ENCODE measurements around the gene ATF3.
A peak's percentile ranks its signal among the peaks of the same experiment; 100 is the strongest.

ATF3 gene, protein sequence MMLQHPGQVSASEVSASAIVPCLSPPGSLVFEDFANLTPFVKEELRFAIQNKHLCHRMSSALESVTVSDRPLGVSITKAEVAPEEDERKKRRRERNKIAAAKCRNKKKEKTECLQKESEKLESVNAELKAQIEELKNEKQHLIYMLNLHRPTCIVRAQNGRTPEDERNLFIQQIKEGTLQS

DNA sequence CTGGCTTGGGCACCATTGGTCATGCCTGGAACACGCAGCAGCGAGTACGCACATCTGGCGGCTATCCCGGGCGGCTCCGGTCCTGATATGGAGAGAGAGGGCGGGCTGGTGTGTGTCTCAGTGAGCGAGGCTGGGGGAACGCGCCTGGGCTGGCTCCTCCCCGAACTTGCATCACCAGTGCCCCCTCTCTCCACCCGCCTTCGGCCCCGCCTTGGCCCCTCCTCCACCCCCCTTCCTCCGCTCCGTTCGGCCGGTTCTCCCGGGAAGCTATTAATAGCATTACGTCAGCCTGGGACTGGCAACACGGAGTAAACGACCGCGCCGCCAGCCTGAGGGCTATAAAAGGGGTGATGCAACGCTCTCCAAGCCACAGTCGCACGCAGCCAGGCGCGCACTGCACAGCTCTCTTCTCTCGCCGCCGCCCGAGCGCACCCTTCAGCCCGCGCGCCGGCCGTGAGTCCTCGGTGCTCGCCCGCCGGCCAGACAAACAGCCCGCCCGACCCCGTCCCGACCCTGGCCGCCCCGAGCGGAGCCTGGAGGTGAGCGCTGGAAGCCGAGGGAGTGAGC, at the start of gene ATF3:
TSS of gene ATF3 (plus strand) at position 370 of the 567 bp plus-strand sequence. CDS start 6,261 bp downstream, outside the sequence.
- DNase-seq (ENCODE audit: insufficient read length, low spot score) (peak; percentile 79), FAIRE-seq (peak; percentile 94)

DNA sequence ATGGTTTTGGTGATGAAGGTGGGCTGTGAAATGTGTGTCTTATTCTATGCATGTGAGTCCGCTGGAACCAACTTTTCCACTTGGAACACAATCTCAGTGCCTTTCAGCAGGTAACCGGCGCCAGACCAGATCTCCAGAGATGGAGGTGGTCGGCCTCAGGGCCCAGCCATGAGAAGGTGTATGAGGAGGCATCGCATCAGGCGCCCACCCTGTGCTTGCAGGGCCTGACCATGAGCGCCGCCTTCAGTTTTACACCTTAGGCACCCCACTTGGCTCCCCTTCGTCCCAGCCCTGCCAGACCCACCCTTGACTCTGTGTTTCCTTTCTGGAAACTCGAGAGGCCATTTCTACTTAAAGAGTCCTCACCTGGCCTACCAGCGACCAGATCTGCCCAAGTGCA, 48.6 kb upstream of the ATF3 start:
- DNase-seq (ENCODE audit: insufficient read length, low spot score) (no peak), FAIRE-seq (no peak)

DNA sequence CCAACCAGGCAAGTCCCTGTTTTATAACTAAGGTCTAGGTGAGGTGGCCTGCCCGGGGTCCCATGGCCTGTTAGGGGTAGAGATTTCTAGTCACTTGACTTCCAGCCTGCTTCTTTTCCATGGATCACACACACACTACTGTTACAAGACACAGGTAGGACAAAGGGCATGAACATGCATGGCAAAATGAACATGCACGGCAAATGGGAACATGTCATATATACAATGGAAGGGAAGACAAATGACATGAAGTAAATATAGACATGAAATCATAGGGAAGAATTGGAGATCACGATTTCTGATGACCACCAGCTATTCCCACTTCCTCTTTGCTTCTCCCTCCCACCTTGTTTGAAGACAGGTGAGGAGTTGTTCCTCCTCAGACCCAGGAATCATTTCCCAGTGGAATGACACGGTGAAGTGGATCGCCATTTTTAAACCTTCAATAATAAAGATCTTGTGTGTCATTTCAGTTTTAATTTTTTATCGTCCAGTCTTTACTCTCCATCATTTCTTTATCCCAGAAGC, 47.6 kb upstream of the ATF3 start:
- FAIRE-seq (no peak), DNase-seq (ENCODE audit: insufficient read length, low spot score) (no peak)

DNA sequence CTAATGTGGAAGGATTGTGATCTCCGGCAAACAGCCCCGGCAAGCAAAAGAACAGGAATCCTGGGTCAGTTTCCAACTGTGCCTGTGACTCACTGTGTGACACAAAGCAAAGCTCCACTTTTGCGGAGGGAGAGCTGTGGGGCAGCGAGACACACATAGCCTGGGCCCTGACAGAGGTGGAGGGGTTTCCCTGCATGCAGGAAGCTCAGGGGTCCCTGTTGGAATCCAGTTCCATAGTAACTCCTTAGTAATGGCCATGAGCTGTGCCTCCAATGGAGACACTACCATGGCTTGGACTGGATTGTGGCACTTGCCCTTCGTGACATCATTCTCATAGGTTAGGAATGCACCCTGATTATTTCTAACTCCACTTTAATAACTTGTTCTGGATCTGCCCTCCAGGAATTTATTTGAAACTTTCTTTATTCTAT, 47.0 kb upstream of the ATF3 start:
- FAIRE-seq (no peak), DNase-seq (ENCODE audit: insufficient read length, low spot score) (no peak)

DNA sequence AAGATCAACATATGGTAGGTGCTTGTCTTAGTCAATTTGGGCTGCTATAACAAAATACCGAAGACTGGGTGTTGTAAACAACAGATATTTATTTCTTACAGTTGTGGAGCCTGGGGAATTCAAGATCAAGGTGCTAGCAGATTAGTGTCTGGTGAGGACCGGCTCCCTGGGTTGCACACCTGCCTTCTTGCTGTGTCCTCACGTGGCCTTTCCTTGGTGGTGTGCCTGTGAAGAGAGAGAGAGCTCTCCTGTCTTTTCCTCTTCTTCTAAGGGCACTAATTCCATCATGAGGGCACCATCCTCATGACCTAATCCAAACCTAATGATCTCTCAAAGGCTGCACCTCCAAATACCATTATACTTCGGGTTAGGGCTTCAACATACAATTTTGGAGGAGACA, 45.8 kb upstream of the ATF3 start:
- FAIRE-seq = no peak
- DNase-seq (ENCODE audit: insufficient read length, low spot score) = no peak

DNA sequence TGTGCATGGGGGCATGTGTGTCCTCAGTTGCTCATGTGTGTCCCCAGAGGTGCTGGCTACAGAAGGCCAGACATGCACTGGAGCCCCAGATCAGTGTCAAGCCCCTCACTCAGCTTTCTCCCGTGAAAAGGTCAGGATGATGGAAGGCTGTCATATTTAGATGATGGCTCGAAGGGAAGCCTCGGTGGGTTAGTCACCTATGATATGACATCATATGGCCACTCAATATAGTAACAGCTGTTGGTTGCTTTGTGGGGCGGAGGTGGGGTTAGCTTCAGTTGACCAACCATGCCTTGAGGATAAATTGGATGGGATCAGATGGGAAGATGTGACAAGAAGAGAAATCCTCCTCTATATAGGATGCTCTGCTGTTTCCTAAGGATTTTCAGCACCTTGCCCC, 43.5 kb upstream of the ATF3 start:
- DNase-seq (ENCODE audit: insufficient read length, low spot score) (no peak), FAIRE-seq (no peak)

DNA sequence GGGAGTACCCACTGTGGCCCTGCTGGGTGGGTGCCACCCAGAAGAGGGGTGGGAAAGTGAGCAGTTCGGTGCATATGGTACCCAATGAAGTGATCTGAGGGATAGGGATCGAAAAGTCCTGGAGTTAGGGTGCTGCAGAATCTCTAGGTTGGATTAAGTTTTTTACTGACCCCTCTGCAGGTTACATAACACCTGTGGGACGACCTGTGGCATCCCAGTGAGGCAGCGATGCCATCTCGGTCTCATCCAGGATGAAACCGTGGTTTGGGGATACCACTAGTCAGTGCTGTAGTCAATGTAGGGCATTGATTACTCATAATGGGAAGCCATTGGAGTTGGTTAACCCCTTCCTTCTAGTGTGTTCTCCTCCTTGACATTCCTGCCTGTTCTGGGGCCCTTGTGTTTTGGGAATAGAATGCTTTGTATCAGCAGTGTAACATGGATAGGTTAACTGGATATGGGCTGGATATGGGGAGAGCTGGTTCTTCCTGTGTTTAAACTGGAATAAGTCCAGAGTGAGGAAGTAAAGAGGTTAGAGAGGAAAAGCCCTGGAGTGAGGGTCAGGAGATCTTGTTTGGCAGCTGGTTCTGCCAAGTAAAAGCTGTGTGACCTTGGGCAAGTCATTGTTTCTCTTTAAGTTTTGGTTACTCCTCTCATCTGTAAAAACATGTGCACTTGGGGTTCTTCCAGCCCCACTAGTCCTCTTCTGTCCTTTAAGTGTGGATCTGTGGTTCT, 42.8 kb upstream of the ATF3 start:
- no peak for FAIRE-seq
- no peak for DNase-seq (ENCODE audit: insufficient read length, low spot score)

DNA sequence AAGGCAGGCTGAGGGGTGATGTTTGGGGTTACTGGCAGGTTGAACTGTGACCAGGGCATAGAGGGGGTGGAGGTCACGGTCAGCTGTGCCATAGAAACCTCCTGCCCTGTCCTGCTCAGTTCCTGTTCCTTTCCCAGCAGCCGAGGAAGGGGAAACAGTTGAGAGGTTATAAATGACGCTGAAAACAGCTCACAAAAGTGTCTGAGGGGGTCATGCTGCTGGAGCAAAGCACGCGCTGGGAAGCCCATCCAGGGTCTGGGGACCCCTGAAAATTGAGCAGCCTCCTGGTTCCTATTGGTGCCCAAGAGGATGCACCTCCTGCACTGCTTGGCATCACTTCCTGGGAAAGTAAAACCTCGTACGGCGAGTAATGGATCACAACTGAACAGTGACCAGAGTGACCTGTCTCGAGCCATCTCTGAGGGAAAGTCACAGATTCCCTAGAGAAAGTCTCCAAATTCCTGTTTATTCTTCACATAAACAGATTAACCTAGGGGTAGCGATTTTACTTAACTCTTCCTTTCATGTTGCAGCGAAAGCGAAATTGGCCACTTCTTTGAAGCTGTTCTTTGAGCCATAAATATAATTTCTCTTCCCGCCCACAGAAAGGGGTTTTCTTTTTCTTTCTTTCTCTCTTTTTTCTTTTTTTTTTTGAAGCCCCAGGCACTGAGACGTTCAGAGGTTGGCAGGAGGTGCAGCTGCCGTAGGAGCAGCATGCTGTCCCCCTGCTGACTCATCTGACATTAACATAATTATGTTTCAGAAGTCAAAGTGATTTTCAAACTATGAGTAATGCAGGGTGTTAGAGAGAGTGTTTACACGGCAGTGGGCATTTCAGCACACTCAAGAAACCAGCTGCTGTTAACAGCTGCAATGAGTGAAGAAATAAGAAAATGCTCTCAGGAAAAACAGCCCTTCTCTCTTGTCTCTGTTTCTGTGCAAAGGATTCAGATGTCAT, 41.8 kb upstream of the ATF3 start:
- DNase-seq (ENCODE audit: insufficient read length, low spot score) (peak; percentile 62), FAIRE-seq (peak; percentile 94)

DNA sequence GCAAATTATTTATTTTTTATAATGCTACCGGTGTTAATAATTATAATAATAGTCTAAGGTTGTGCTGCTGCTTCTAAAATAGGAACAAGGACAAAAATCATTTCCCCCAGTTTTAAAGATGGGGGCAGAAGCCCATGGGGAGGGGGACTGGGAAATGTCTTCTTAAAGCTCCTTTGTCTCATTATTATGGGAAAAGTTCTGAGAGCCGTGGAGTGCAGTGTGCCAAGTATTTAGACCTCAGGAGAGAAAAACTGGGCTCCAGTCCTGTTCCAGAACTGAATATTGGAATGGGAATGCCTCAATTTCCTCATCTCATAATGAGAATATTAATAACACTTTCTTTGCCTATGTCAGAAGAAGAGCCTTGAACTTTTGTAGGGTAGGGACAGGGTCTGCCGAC, 40.9 kb upstream of the ATF3 start:
- FAIRE-seq = peak; percentile 4
- DNase-seq (ENCODE audit: insufficient read length, low spot score) = no peak

DNA sequence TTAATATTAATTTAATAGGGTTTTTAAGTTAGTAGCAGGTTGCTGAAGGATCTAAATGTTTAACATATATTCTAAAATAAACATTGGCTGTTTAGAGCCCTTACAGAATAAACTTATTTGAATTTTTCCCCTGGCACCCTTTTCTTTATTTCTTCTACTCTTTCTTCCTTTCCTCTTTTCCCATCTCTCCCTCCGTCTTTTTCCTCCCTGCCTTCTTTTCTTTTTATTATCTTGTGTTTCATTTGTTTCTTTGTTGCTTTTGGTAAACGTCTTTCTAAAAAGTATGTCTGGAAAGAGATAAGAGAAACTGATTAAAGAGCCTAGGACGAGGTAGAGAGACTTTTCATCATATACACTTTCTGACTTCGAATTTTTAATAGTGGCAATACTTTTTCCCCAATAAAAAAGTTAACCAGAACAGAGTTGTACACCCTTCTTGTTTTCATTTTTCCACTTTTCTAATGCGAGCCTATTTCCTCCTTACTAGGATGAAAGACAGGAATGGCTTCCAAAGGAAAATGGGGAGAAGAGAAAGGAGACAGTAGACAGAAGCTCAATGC, 39.5 kb upstream of the ATF3 start:
- DNase-seq (ENCODE audit: insufficient read length, low spot score) = no peak
- no peak for FAIRE-seq

DNA sequence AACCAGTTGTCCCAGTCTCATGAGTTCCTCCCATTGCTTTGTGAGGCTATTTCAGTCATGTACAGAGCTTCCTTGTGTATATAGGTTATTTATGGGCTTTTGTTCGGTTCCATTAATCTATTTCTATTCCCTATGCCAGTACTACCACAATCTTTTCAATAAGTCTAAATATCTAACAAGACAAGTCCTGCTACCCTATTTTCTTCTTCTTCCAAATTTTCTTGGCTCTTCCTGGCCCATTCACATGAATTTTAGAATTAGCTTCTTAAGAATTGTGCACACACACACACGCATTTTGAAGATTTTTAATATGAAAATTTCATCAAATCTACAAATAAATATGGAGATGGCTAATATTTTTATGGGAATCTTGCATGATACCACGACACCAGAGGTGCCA, 33.8 kb upstream of the ATF3 start:
- no peak for DNase-seq (ENCODE audit: insufficient read length, low spot score)
- FAIRE-seq = peak; percentile 37

DNA sequence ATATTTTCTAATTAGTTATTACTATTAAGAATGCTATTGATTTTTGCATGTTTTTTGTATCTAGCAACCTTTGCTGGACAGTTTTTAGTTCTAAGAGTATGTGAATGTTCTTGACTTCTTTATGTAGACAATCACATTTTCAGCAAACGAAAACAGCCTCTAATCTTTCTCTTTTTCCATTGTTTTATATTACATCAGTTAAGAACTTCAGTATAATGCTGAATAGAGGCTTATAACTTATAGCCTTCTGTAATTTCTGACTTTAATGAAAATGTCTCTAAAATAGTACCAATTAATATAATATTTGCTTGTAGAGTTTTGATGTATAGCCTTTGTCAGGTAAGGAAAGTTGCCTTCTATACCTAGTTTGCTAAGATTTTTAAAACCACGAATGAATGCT, 33.2 kb upstream of the ATF3 start:
- DNase-seq (ENCODE audit: insufficient read length, low spot score) (no peak), FAIRE-seq (no peak)

DNA sequence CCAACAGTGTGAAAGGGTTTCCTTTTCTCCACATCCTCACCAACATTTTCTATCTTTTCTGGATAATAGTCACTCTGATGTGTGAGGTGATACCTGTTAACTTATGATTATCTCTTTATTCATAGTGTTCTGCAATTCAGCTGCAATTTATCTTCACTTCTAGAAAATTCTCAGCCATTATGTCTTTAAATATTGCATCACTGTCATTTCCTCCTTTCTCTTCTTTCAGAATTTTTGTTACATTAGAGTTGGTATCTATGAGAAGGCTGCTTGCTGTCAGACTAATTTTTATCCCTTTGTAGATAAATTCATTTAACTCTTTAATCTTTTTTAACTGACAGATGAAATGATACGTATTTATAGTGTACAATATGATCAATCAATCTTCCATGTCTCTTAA, 30.5 kb upstream of the ATF3 start:
- DNase-seq (ENCODE audit: insufficient read length, low spot score) (no peak), FAIRE-seq (no peak)

DNA sequence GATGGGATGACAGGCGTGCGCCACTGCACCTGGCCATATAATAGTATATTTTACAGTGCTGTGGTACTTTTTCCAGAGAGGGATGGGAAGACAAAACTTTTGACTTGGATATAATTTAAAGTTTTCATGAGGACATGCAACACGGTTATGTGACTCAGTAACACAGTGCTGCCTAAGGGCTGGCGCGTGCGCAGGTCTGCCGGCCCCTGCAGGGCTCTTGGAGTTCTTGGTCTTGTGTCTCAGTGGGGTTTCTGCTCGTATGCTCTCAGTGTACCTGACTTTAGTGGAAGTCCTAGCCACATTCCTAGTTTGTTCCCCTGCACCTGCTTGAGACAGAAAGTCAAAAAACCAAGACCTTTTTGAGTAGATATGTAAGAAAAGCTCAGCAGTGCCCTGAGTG, 27.5 kb upstream of the ATF3 start:
- no peak for DNase-seq (ENCODE audit: insufficient read length, low spot score)
- no peak for FAIRE-seq

DNA sequence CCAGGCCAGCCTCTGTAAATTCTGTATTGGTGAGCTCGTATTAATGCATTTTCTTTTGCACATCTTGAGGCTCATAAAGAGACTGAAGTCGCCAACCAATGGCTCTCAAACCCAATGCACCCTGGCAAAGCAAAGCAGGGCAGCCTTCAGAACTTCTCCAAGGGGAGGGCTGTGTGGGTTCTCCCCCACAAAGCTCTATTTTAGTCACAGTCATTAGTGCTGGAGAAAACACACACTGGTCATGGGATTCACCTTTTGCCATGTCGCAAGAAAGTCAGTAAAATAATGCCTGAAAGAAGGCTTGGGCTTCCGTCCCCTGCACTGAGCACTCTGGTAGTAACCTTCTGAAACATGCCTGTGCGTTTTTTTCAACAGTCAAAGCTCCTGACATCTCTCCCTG, 26.3 kb upstream of the ATF3 start:
- DNase-seq (ENCODE audit: insufficient read length, low spot score) = no peak
- FAIRE-seq = no peak

DNA sequence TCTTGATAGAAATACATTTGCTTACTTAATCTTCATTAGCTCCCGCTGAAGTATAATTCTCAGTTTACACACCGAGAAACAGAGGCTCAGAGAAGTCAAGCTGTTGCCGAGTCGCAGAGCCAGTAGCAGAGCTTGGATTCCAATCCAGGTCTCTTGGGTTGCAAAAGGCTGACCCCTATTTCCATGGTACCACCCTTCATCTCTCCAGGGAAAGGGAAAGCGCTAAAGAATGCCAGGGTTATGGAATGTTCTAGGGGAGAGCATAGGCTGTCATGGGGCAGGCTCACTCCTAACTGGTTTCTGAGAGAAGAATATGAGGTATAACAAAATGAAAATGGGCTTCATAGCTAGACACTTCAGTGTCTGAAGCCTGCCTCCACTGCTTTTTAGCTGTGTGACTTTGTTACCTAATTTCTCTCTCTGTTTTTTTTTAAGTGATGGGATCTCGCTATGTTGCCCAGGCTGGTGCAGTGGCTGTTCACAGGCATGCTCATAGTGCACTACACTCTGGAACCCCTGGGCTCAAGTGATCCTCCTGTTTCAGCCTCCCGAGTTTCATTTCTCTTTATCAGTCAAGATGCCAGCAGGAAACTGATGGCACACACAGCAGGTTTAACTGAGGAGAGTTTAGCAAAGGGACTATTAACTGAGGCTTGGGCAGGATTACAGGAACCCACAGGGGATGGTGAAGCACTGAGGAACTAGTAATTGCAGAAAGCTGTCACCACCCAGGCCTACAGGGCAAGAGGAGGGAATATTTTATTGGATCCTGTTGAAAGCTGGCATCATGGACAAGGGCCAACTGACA, 25.5 kb upstream of the ATF3 start:
- no peak for DNase-seq (ENCODE audit: insufficient read length, low spot score)
- FAIRE-seq = no peak

DNA sequence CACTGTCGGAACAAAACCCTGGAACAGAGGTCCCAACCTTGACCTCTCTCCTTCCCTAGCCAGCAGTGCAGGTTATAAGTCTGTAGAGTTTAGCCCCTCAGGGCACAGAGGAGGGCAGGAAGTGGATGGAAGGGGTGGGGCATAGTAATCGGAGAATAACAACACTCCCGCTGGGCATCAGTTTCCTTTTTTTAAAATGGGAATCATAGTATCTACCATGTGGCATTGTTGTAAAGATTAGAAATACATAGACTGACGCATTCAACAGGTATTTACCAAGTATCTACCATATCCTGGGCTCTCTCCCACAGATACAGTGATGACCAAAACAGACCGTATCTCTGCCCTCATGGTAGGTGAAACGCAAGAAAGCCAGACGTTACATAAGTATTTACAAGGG, 24.9 kb upstream of the ATF3 start:
- FAIRE-seq = no peak
- no peak for DNase-seq (ENCODE audit: insufficient read length, low spot score)

DNA sequence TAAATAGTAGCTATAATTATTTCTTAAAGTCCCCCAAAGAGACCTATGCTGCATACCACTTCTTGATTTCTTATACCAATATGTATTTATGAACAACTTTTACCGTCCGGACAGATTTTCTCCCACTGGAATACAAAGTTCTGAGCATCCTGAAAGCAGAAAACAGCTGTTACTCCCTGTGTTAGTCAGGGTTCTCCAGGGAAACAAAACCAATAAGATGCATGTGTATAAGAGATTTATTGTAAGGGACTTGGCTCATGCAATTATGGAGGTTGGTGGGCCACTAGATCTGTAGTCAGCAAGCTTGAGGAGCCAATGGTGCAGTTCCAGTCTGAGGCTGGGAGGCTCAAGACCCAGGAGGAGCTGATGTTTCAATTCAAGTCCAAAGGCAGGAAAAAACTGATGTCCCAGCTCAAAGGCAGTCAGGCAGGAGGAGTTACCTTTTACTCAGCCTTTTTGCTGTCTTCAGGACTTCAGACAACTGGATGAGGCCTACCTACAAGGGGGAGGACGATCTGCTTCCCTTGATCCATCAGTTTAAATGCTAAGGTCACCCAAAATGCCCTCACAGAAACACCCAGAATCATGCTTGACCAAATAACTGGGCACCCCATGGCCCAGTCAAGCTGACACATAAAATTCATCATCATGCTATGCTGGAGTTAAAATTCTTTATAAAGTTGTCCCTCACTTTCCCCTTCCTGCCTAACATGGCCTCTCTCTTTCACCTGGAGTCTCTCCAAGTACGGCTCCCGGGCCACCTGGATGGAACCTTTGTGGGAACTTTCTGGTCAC, 24.3 kb upstream of the ATF3 start:
- DNase-seq (ENCODE audit: insufficient read length, low spot score) (no peak), FAIRE-seq (no peak)

DNA sequence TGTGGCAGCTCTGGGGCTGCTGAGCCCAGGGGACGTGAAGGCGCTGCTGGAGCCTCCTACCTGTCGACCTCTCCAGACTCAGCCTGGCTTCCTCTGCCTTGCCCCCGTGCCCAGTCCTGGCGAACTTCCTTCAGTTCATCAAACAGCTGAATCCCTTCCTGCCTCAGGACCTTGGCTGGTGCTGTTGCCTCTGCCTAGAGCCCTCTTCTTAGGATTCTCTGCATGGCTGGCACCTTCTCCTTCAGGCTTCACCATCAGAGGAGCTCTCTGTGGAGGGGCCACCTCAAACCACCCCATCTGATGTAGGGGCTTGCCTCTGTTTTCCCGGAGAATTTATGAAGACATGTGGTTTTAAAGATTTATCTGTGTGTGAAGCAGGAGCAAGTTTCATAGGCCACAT, 23.4 kb upstream of the ATF3 start:
- FAIRE-seq = no peak
- no peak for DNase-seq (ENCODE audit: insufficient read length, low spot score)
